WTC11 (cell line): ENCODE data around the gene LBH. TPM values are rescaled to one million over a fixed set of nuclear protein-coding genes. Genes with fewer than 3 reads are reported as not detected.

ENCODE experiments used
- ATAC-seq: fragments of 200-7000 bp; cut with Tn5 transposase; 2 replicates; pipeline ENCODE4 v1.10.0; 2021; ENCODE audit warnings: mild to moderate bottlenecking, moderate library complexity
- CTCF ChIA-PET: fragments of 300-600 bp; sonication (Branson Sonifier 250); formaldehyde crosslinking; loops from one replicate; lab custom pipeline; 2021; ENCODE audit warnings: antibody characterized with exemption; lab: Charles Lee
- POLR2A ChIA-PET: fragments of 350-600 bp; sonication (Branson Sonifier 250); formaldehyde crosslinking; loops from one replicate; lab custom pipeline; 2021; ENCODE audit warnings: antibody characterized with exemption; lab: Charles Lee
- DNase-seq: peaks from one replicate; pipeline ENCODE4 v3.0.0; 2021; ENCODE audit warnings: low spot score
- H3K27ac Mint-ChIP-seq: 2 replicates; pipeline ENCODE4 v1.8.0; 2021; ENCODE audit warnings: mixed read lengths
- H3K27me3 Mint-ChIP-seq: 2 replicates; pipeline ENCODE4 v1.8.0; 2021; ENCODE audit warnings: low read depth, mild to moderate bottlenecking, moderate library complexity, mixed read lengths
- H3K36me3 Mint-ChIP-seq: 2 replicates; pipeline ENCODE4 v1.8.0; 2021; ENCODE audit warnings: mixed read lengths
- H3K4me1 Mint-ChIP-seq: 2 replicates; pipeline ENCODE4 v1.8.0; 2022; ENCODE audit warnings: mixed read lengths
- H3K4me3 Mint-ChIP-seq: 2 replicates; pipeline ENCODE4 v1.8.0; 2021; ENCODE audit warnings: mild to moderate bottlenecking, moderate library complexity, mixed read lengths
- H3K9me3 Mint-ChIP-seq: 2 replicates; pipeline ENCODE4 v1.8.0; 2021; ENCODE audit warnings: mixed read lengths
- ELF4 ChIP-seq: sonication (generic); formaldehyde crosslinking; IDR thresholded peaks from 2 replicates; pipeline ENCODE4 v1.8.1; 2022; ENCODE audit warnings: low read depth, mild to moderate bottlenecking, moderate library complexity, missing genetic modification reagents
- EMX1 ChIP-seq: fragments of 250-450 bp; sonication (Bioruptor Pico); IDR thresholded peaks from 2 replicates; pipeline ENCODE4 v1.8.0; 2021; ENCODE audit warnings: mild to moderate bottlenecking
- ESRRA ChIP-seq: sonication (generic); formaldehyde crosslinking; IDR thresholded peaks from 2 replicates; pipeline ENCODE4 v1.8.1; 2022; ENCODE audit warnings: mild to moderate bottlenecking, missing genetic modification reagents, borderline replicate concordance
- GTF2I ChIP-seq: fragments of 250-450 bp; sonication (Bioruptor Pico); conservative IDR thresholded peaks from 2 replicates; pipeline ENCODE4 v1.4.0; 2021; ENCODE audit warnings: mild to moderate bottlenecking
- MYBL2 ChIP-seq: sonication (generic); formaldehyde crosslinking; IDR thresholded peaks from 2 replicates; pipeline ENCODE4 v1.8.1; 2023; ENCODE audit warnings: mild to moderate bottlenecking, moderate library complexity, missing genetic modification reagents
- NFYB ChIP-seq: sonication (generic); formaldehyde crosslinking; conservative IDR thresholded peaks from 2 replicates; pipeline ENCODE4 v1.8.0; 2022; ENCODE audit warnings: low read depth, missing genetic modification reagents
- PRRX2 ChIP-seq: fragments of 250-450 bp; sonication (Bioruptor Pico); IDR thresholded peaks from 2 replicates; pipeline ENCODE4 v1.8.0; 2021; ENCODE audit warnings: mild to moderate bottlenecking
- ZNF121 ChIP-seq: sonication (generic); formaldehyde crosslinking; IDR thresholded peaks from 2 replicates; pipeline ENCODE4 v1.8.0; 2023; ENCODE audit warnings: missing genetic modification reagents
- ZNF219 ChIP-seq: sonication (generic); formaldehyde crosslinking; IDR thresholded peaks from 2 replicates; pipeline ENCODE4 v1.8.0; 2023; ENCODE audit warnings: missing genetic modification reagents, mild to moderate bottlenecking, borderline replicate concordance
- ZNF232 ChIP-seq: sonication (generic); formaldehyde crosslinking; IDR thresholded peaks from 2 replicates; pipeline ENCODE4 v1.8.0; 2022; ENCODE audit warnings: mild to moderate bottlenecking, missing genetic modification reagents
- ZNF317 ChIP-seq: sonication (generic); formaldehyde crosslinking; IDR thresholded peaks from 2 replicates; pipeline ENCODE4 v1.8.1; 2023; ENCODE audit warnings: low read depth, mild to moderate bottlenecking, moderate library complexity, missing genetic modification reagents, borderline replicate concordance
- ZNF671 ChIP-seq: fragments of 250-450 bp; sonication (Bioruptor Pico); IDR thresholded peaks from 2 replicates; pipeline ENCODE4 v1.8.0; 2021; ENCODE audit warnings: mild to moderate bottlenecking
- total RNA-seq: library from RNA; stranded (reverse); gene quantifications from 3 replicates; pipeline ENCODE4 v1.2.3, GENCODE V29; 2021
- TF ChIP-seq, protein P1 (sequence below): sonication (generic); formaldehyde crosslinking; conservative IDR thresholded peaks from 2 replicates; pipeline ENCODE4 v1.8.1; 2023; ENCODE audit warnings: mild to moderate bottlenecking, low read depth, missing genetic modification reagents, moderate library complexity
- TF ChIP-seq, protein P2 (sequence below): sonication (generic); formaldehyde crosslinking; IDR thresholded peaks from 2 replicates; pipeline ENCODE4 v1.8.0; 2022; ENCODE audit warnings: mild to moderate bottlenecking, missing genetic modification reagents
- TF ChIP-seq, protein P3 (sequence below): fragments of 250-450 bp; sonication (Bioruptor Pico); IDR thresholded peaks from 2 replicates; pipeline ENCODE4 v1.9.0; 2021; ENCODE audit warnings: mild to moderate bottlenecking, borderline replicate concordance
- TF ChIP-seq, protein P4 (sequence below): sonication (generic); formaldehyde crosslinking; IDR thresholded peaks from 2 replicates; pipeline ENCODE4 v1.8.1; 2023; ENCODE audit warnings: mild to moderate bottlenecking, moderate library complexity, missing genetic modification reagents
- TF ChIP-seq, protein P5 (sequence below): sonication (generic); formaldehyde crosslinking; IDR thresholded peaks from 2 replicates; pipeline ENCODE4 v1.8.0; 2022; ENCODE audit warnings: missing genetic modification reagents
- TF ChIP-seq, protein P6 (sequence below): sonication (generic); formaldehyde crosslinking; IDR thresholded peaks from 2 replicates; pipeline ENCODE4 v1.8.0; 2022; ENCODE audit warnings: mild to moderate bottlenecking, missing genetic modification reagents

The LBH gene
- total RNA-seq, 1 experiment from 2014 or later = 47.3 TPM

DNA sequence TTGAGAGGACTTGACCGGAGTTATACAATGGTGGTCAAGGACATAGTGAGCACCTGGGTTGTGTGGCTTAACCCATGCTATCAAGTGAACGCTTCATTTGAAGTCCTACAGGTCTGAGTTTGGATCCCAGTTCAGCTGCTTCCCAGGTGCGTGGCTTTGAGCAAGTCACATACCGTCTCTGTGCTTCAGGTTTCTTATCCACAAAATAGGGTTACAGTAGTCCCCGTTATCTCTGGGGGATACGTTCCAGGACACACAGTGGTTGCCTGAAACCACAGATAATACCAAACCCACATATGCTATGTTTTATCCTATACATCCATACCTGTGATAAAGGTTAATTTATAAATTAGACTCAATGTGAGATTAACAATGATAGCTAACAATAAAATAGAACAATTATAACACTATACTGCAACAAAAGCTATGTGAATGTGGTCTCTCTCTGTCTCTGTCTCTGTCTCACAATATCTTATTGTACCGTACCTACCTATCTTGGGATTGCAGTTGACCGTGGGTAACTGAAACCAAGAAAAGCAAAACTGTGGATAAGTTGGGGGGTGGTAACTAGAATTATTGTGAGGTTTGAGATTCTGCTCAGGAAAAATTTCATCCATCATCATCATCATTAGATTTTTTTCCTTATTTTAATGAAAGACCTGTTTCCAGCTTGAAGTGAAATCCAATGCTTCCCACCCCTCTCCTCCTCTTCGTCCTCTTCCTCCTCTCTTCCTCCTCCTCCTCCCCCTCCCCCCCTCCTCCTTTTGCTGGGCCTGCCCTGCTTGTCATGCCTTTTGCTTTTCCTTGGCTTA lies 22.7 kb downstream of the LBH start:
- no peak for DNase-seq
- H3K4me1 Mint-ChIP-seq = peaks cover 21% of the 10 kb centered on the region
- H3K27ac Mint-ChIP-seq = no peak overlapping the region
- no peaks in the 10 kb centered on the region for H3K27me3 Mint-ChIP-seq
- ChIA-PET CTCF (interaction anchor here (1.3 to 3.1 kb wide), 3 partner anchors 15 to 34 kb away, joined by 3 to 17 read pairs (median 13); no protein-coding TSS in a partner anchor), POLR2A (no interaction called here)
- no peak for TF ChIP-seq PRRX2 (CRISPR knock-in tag)
- no peak for TF ChIP-seq ZNF671 (CRISPR knock-in tag)
- TF ChIP-seq, protein P1, sequence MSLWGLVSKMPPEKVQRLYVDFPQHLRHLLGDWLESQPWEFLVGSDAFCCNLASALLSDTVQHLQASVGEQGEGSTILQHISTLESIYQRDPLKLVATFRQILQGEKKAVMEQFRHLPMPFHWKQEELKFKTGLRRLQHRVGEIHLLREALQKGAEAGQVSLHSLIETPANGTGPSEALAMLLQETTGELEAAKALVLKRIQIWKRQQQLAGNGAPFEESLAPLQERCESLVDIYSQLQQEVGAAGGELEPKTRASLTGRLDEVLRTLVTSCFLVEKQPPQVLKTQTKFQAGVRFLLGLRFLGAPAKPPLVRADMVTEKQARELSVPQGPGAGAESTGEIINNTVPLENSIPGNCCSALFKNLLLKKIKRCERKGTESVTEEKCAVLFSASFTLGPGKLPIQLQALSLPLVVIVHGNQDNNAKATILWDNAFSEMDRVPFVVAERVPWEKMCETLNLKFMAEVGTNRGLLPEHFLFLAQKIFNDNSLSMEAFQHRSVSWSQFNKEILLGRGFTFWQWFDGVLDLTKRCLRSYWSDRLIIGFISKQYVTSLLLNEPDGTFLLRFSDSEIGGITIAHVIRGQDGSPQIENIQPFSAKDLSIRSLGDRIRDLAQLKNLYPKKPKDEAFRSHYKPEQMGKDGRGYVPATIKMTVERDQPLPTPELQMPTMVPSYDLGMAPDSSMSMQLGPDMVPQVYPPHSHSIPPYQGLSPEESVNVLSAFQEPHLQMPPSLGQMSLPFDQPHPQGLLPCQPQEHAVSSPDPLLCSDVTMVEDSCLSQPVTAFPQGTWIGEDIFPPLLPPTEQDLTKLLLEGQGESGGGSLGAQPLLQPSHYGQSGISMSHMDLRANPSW (CRISPR knock-in tag) = no peak
- no peak for TF ChIP-seq GTF2I (CRISPR knock-in tag)
- no peak for TF ChIP-seq EMX1
- ATAC-seq = no peak
- peaks cover 3% of the 10 kb centered on the region; the same call in 1 of the 2 replicates for H3K9me3 Mint-ChIP-seq
- peaks cover 32% of the 10 kb centered on the region for H3K36me3 Mint-ChIP-seq
- H3K4me3 Mint-ChIP-seq = no peak overlapping the region

DNA sequence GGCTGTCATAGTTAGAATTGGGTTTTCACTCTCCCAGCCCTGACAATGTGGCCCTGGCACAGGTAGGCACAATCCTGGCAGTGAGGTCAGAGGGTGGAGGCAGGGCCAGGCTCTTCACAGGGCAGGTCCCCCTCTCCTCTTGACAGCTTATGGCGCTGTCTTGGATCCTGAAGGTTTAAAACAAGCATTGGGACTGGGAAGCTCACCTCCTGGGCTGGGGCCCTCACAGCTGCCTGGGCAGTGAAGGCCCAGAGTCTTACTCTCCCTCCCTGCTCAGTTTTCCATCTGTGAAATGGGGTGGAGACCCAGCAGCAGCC lies 23.3 kb downstream of the LBH start:
- H3K27ac Mint-ChIP-seq = no peak overlapping the region
- peaks cover 3% of the 10 kb centered on the region; the same call in 1 of the 2 replicates for H3K9me3 Mint-ChIP-seq
- ATAC-seq (no peak), DNase-seq (no peak)
- no peaks in the 10 kb centered on the region for H3K27me3 Mint-ChIP-seq
- H3K4me3 Mint-ChIP-seq = no peak overlapping the region
- peaks cover 35% of the 10 kb centered on the region for H3K36me3 Mint-ChIP-seq
- POLR2A ChIA-PET = no interaction called here
- H3K4me1 Mint-ChIP-seq = peaks cover 16% of the 10 kb centered on the region
- CTCF ChIA-PET = interaction anchor here (1.4 to 3.1 kb wide), 2 partner anchors 16 to 34 kb away, joined by 3 to 17 read pairs; no protein-coding TSS in a partner anchor
- TF ChIP-seq ZNF219 (no peak), MYBL2 (no peak), ZNF232 (CRISPR knock-in tag) (no peak), PRRX2 (CRISPR knock-in tag) (no peak), ESRRA (CRISPR knock-in tag) (no peak), ELF4 (no peak), ZNF121 (CRISPR knock-in tag) (no peak), NFYB (CRISPR knock-in tag) (no peak), ZNF317 (CRISPR knock-in tag) (no peak)
- TF ChIP-seq, protein P2, sequence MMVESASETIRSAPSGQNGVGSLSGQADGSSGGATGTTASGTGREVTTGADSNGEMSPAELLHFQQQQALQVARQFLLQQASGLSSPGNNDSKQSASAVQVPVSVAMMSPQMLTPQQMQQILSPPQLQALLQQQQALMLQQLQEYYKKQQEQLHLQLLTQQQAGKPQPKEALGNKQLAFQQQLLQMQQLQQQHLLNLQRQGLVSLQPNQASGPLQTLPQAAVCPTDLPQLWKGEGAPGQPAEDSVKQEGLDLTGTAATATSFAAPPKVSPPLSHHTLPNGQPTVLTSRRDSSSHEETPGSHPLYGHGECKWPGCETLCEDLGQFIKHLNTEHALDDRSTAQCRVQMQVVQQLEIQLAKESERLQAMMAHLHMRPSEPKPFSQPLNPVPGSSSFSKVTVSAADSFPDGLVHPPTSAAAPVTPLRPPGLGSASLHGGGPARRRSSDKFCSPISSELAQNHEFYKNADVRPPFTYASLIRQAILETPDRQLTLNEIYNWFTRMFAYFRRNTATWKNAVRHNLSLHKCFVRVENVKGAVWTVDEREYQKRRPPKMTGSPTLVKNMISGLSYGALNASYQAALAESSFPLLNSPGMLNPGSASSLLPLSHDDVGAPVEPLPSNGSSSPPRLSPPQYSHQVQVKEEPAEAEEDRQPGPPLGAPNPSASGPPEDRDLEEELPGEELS = no peak
- TF ChIP-seq, protein P3, sequence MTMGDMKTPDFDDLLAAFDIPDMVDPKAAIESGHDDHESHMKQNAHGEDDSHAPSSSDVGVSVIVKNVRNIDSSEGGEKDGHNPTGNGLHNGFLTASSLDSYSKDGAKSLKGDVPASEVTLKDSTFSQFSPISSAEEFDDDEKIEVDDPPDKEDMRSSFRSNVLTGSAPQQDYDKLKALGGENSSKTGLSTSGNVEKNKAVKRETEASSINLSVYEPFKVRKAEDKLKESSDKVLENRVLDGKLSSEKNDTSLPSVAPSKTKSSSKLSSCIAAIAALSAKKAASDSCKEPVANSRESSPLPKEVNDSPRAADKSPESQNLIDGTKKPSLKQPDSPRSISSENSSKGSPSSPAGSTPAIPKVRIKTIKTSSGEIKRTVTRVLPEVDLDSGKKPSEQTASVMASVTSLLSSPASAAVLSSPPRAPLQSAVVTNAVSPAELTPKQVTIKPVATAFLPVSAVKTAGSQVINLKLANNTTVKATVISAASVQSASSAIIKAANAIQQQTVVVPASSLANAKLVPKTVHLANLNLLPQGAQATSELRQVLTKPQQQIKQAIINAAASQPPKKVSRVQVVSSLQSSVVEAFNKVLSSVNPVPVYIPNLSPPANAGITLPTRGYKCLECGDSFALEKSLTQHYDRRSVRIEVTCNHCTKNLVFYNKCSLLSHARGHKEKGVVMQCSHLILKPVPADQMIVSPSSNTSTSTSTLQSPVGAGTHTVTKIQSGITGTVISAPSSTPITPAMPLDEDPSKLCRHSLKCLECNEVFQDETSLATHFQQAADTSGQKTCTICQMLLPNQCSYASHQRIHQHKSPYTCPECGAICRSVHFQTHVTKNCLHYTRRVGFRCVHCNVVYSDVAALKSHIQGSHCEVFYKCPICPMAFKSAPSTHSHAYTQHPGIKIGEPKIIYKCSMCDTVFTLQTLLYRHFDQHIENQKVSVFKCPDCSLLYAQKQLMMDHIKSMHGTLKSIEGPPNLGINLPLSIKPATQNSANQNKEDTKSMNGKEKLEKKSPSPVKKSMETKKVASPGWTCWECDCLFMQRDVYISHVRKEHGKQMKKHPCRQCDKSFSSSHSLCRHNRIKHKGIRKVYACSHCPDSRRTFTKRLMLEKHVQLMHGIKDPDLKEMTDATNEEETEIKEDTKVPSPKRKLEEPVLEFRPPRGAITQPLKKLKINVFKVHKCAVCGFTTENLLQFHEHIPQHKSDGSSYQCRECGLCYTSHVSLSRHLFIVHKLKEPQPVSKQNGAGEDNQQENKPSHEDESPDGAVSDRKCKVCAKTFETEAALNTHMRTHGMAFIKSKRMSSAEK (CRISPR knock-in tag) = no peak
- TF ChIP-seq, protein P4, sequence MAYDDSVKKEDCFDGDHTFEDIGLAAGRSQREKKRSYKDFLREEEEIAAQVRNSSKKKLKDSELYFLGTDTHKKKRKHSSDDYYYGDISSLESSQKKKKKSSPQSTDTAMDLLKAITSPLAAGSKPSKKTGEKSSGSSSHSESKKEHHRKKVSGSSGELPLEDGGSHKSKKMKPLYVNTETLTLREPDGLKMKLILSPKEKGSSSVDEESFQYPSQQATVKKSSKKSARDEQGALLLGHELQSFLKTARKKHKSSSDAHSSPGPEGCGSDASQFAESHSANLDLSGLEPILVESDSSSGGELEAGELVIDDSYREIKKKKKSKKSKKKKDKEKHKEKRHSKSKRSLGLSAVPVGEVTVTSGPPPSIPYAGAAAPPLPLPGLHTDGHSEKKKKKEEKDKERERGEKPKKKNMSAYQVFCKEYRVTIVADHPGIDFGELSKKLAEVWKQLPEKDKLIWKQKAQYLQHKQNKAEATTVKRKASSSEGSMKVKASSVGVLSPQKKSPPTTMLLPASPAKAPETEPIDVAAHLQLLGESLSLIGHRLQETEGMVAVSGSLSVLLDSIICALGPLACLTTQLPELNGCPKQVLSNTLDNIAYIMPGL (CRISPR knock-in tag) = no peak
- TF ChIP-seq, protein P5, sequence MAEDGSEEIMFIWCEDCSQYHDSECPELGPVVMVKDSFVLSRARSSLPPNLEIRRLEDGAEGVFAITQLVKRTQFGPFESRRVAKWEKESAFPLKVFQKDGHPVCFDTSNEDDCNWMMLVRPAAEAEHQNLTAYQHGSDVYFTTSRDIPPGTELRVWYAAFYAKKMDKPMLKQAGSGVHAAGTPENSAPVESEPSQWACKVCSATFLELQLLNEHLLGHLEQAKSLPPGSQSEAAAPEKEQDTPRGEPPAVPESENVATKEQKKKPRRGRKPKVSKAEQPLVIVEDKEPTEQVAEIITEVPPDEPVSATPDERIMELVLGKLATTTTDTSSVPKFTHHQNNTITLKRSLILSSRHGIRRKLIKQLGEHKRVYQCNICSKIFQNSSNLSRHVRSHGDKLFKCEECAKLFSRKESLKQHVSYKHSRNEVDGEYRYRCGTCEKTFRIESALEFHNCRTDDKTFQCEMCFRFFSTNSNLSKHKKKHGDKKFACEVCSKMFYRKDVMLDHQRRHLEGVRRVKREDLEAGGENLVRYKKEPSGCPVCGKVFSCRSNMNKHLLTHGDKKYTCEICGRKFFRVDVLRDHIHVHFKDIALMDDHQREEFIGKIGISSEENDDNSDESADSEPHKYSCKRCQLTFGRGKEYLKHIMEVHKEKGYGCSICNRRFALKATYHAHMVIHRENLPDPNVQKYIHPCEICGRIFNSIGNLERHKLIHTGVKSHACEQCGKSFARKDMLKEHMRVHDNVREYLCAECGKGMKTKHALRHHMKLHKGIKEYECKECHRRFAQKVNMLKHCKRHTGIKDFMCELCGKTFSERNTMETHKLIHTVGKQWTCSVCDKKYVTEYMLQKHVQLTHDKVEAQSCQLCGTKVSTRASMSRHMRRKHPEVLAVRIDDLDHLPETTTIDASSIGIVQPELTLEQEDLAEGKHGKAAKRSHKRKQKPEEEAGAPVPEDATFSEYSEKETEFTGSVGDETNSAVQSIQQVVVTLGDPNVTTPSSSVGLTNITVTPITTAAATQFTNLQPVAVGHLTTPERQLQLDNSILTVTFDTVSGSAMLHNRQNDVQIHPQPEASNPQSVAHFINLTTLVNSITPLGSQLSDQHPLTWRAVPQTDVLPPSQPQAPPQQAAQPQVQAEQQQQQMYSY = no peak
- TF ChIP-seq, protein P6, sequence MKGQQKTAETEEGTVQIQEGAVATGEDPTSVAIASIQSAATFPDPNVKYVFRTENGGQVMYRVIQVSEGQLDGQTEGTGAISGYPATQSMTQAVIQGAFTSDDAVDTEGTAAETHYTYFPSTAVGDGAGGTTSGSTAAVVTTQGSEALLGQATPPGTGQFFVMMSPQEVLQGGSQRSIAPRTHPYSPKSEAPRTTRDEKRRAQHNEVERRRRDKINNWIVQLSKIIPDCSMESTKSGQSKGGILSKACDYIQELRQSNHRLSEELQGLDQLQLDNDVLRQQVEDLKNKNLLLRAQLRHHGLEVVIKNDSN (CRISPR knock-in tag) = no peak
